Activated CD8-positive, alpha-beta memory T cell treated with anti-CD3 and anti-CD28 coated beads for 48 hours (primary cell): ENCODE measurements around the gene APAF1.
"Not testable (repeated sequence)": the region's sequence is repeated elsewhere in the genome, so short reads cannot be mapped to it uniquely, and the experiment has no call there.

ENCODE experiments used
- DNase-seq, 3 experiments: peaks; one replicate each; pipeline ENCODE4 v3.0.0-alpha.2; 2020; ENCODE audit warnings: low read depth in 2 of 3, low spot score in 2 of 3

The APAF1 gene, protein sequence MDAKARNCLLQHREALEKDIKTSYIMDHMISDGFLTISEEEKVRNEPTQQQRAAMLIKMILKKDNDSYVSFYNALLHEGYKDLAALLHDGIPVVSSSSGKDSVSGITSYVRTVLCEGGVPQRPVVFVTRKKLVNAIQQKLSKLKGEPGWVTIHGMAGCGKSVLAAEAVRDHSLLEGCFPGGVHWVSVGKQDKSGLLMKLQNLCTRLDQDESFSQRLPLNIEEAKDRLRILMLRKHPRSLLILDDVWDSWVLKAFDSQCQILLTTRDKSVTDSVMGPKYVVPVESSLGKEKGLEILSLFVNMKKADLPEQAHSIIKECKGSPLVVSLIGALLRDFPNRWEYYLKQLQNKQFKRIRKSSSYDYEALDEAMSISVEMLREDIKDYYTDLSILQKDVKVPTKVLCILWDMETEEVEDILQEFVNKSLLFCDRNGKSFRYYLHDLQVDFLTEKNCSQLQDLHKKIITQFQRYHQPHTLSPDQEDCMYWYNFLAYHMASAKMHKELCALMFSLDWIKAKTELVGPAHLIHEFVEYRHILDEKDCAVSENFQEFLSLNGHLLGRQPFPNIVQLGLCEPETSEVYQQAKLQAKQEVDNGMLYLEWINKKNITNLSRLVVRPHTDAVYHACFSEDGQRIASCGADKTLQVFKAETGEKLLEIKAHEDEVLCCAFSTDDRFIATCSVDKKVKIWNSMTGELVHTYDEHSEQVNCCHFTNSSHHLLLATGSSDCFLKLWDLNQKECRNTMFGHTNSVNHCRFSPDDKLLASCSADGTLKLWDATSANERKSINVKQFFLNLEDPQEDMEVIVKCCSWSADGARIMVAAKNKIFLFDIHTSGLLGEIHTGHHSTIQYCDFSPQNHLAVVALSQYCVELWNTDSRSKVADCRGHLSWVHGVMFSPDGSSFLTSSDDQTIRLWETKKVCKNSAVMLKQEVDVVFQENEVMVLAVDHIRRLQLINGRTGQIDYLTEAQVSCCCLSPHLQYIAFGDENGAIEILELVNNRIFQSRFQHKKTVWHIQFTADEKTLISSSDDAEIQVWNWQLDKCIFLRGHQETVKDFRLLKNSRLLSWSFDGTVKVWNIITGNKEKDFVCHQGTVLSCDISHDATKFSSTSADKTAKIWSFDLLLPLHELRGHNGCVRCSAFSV (N-terminal part only)

DNA sequence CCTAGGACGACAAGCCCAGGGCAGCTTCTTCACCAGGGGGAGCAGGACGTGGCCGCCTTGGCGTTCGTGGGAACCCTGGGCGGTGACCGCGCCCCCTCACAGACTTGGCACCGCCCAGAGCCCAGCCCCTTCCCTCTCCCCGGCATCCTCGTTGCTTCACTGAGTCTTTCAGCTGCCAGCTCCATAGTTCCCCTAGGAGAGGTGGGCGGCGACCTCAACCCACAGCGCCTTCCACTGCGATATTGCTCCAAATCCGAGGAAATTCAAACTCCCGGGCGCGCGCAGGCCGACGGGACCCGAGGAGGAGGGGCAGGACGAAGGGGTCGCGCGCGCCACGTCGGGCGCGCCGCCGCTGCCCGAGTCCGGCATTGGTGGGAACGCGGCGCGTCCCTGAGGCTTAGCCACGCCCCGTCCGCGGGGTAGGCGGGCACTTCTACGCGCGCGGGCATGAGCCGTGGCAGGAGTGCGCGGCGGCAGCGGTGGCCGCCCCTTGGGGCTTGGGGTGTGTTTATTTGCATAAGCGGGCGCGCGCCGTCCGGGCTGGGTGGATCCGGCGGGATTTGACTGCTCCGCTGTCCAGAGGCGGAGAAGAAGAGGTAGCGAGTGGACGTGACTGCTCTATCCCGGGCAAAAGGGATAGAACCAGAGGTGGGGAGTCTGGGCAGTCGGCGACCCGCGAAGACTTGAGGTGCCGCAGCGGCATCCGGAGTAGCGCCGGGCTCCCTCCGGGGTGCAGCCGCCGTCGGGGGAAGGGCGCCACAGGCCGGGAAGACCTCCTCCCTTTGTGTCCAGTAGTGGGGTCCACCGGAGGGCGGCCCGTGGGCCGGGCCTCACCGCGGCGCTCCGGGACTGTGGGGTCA lies at the start of gene APAF1, which contains the start of gene IKBIP:
Gene APAF1 (plus strand): TSS at position 579 of the 860 bp plus-strand sequence. CDS start 3,070 bp downstream, outside the sequence.
Gene IKBIP (minus strand): TSS at position 77 of the 860 bp plus-strand sequence. CDS start 87 bp downstream, outside the sequence.
- peak; percentile 86 to 96 (median 96) for DNase-seq

GRCh38 chr12:98597313-98597712 lies 47.8 kb upstream of the APAF1 start:
- not testable (repeated sequence) for DNase-seq

GRCh38 chr12:98601924-98602323 lies 43.2 kb upstream of the APAF1 start:
- DNase-seq = no peak

- no peak for DNase-seq
These were observed 38.6 kb upstream of the APAF1 start for GRCh38 chr12:98606359-98606988.

DNA sequence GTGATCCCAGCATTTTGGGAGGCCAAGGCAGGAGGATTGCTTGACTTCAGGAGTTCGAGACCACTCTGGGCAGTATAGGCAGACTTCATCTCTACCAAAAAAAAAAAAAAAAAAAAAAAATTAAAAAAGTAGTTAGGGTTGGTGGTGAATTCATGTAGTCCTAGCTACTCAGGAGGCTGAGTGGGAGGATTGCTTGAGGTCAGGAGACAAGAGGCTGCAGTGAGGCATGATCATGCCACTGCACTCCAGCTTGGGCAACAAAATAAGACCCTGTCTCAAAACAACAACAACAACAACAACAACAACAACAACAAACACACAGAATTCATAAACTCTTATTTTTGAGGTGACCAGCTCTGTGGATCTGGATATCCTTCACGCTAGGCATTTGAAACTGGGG lies 34.5 kb upstream of the APAF1 start:
- no peak for DNase-seq

- DNase-seq = no peak
These were observed 32.3 kb upstream of the APAF1 start for GRCh38 chr12:98612696-98613334.

- no peak for DNase-seq
These were observed 26.1 kb upstream of the APAF1 start for GRCh38 chr12:98618952-98619351.

DNA sequence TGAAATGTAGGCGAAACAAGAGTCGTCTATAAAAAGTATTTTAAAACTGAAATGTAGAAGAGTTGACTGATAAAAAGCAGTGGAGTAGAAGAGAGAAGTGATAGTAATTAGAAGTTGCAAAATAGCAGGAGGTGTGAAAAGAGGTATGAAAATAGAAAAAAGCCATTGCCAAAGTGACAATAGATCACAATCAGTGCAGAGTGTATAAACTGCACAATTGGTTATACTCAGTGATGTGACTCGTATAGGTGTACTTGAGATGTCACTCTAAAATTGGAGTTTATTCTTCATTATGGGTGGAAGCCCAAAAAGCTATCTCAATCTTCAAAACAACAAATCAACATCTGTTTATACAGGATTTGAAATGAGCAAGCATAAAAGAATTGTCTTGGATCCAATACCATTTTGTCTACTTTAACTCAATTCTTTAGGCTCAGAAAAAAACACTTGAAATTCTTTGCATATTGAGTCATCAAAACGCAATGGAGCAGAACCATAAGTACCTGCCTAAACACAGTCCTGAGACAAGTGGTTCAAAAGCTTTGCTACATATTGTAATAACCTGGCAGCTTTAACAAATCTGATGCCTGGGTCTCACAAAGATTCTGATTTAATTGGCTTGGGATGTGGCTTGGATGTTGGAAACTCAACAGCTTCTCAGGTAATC lies 9.3 kb upstream of the APAF1 start:
- no peak for DNase-seq

DNA sequence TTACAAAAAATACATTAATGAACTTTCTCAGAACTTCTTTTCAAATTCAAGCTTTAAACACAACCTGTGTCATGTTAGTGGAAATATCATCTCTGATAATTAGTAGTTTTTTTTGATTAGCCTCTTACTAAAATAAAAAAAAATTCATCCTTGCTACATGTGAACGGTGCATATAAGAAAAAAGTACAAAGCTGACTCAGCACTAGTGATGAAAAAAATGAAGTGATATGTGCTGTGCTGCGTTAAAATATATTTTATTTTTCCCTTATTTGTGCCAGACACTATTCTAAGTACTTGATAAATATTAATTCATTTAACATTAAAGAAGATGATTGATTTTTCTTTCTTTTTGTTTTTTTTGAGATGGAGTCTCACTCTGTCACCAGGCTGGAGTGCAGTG lies 8.0 kb upstream of the APAF1 start:
- no peak for DNase-seq

- no peak for DNase-seq
These were observed 7.1 kb upstream of the APAF1 start for GRCh38 chr12:98638009-98638408.

DNA sequence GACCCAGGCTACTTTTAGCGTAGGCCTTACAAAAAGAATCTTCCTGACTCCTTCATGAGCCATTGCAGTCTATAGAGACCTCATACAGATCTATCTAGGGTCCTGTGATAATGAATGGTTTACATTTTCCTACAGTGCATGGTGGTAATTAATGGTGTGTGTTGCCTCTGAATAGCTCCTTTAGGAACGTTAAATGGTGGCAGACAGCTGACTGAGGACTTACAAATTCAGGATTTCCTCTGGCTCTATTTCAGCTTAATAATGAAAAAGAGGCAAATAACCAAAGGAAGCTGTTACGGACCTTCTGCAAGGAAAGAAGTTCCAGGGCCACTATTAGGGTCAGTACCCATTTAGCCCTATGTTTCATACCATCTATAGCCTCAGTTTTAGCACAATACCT lies 5.6 kb upstream of the APAF1 start:
- DNase-seq = no peak

DNA sequence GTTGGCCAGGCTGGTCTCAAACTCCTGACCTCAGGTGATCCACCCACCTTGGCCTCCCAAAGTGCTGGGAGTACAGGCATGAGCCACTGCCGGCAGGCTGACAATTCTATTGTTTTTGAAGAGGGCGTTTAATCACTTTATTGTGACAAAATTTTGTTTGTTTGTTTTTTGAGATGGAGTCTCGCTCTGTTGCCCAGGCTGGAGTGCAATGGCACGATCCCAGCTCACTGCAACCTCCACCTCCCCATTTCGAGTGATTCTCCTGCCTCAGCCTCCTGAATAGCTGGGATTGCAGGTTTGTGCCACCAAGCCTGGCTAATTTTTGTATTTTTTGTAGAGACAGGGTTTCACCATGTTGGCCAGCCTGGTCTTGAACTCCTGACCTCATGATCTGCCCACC lies 2.3 kb upstream of the APAF1 start:
- not testable (repeated sequence) for DNase-seq

GRCh38 chr12:98644433-98644711 lies 718 bp upstream of the APAF1 start:
- DNase-seq = no peak

DNA sequence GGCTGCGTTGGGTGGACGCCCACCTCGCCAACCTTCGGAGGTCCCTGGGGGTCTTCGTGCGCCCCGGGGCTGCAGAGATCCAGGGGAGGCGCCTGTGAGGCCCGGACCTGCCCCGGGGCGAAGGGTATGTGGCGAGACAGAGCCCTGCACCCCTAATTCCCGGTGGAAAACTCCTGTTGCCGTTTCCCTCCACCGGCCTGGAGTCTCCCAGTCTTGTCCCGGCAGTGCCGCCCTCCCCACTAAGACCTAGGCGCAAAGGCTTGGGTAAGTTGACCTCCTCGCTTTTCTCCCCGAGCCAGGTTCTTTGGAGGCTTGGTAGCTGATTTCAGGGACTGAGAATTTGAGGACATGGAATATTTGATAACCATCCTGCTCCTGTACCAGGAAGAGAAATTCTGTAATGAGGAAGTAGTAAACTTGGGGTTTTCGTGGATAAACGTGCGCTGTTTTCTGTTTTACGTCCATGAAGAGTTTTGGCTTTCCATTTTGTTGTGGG lies 530 bp downstream of the APAF1 start:
- DNase-seq = peak in 1 of 3 experiments; percentile 4

DNA sequence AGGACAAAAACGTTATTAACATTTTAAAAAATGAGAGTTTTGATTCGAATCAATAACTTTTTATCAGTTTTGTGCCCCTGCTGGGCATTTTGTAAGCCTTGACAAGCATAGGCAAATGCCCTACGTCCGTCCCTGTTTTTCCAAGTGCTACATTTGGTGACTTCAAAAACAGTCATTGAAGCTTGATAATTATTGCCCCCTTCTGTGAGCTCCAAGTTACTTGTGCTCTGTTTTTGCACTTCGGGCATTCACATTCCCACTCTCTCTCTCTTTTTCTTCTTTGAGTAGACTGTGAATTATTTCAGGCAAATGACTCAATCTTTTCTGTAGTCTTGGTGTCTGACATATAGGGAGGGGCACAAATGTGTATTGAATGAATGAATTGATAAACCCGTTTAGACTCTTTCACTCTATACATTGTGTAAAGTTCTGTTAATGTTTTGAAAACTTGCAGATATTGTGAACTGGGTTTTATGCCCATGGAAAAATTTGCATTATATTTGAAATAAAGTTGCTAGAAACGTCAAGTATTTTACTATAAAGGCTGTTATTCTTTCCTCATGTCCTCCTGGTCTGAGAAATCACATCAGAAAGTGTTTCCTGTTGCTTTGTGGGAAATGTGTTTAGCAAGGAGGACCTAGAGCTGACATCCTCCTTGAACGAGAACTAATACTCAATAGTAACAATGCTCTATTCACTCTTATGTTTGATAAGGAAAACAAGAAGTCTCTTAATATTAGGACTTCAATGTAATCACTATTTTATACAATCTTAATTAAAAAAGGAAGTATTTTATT lies 1.4 kb downstream of the APAF1 start:
- no peak for DNase-seq

DNA sequence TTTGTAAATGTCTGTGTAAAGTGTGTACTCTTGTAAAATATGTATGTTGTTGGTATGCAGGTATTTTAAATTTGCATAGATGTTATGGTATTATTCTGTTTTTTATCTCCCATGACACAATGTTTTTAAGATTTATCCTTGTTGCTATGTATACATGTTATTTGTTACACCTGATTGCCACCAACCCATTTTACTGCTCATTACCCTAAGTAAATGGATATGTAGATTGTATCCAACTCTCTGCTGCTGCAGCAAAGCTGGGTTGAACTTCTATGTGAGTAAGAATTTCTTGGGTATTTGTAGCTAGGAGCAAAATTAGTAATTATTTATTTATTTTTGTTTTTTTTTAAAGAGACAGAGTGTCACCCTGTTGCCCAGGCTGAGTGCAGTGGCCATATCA lies 6.2 kb downstream of the APAF1 start:
- no peak for DNase-seq

DNA sequence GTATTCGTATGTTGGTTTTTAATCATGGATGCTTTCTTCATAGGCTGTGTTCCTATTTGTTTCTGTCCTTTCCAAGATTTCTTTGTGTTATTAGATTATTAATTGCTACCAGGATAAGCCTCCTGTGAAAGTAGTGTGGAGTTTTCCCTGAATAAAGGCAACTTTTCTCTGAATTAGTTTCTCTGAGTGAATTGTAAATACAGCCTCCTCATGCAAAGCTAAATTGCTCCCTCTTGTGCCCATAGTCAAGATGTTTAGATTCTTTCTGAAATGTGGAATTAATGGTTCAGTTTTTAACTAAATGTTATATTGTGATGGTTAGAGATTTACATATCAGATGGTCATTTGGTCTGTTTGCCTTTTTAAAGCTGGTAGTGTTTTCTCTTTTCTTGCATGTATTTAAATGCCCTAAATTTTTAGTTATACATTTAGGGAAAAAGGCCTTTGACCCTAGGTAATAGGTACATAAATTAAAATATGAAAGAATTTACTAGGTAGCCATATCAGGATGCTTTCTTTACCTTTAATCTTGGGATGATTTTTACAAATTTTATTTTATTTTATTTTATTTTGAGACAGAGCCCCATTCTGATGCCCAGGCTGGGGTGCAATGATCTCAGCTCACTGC lies 8.9 kb downstream of the APAF1 start:
- no peak for DNase-seq
